Common myeloid progenitor, CD34-positive (primary cell): ENCODE measurements around the gene OTOR.

Experiments used
- CTCF ChIA-PET: fragments of 350-600 bp; sonication (Branson Sonifier 250); formaldehyde crosslinking; loops from one replicate; lab custom pipeline; 2021; ENCODE audit warnings: antibody characterized with exemption; lab: Charles Lee
- POLR2A ChIA-PET: fragments of 350-600 bp; sonication (Branson Sonifier 250); formaldehyde crosslinking; loops from one replicate; lab custom pipeline; 2021; ENCODE audit warnings: antibody characterized with exemption; lab: Charles Lee
- DNase-seq, 3 donors: peaks; one replicate each; pipeline versions ENCODE4 v3.0.0 to v3.0.0-alpha.2; 2013
- H3K27ac ChIP-seq, 2 experiments: 1 replicate in 1 of 2; 2 replicates in 1 of 2; pipeline ENCODE4 v1.7.0; 2013; ENCODE audit warnings: inconsistent platforms in 2 of 2, low read length in 2 of 2, mild to moderate bottlenecking in 2 of 2, low read depth in 1 of 2, moderate library complexity in 1 of 2; ENCODE audit not compliant: severe bottlenecking in 2 of 2, insufficient read depth in 1 of 2, poor library complexity in 1 of 2
- H3K27me3 ChIP-seq, 5 experiments: replicated peaks in 2 of 5; 1 replicate in 3 of 5; 2 replicates in 2 of 5; pipeline versions ENCODE4 v1.6.1 to v1.7.0; 2013; ENCODE audit warnings: low read length in 4 of 5, mild to moderate bottlenecking in 2 of 5, moderate library complexity in 2 of 5, inconsistent platforms in 1 of 5; ENCODE audit not compliant: insufficient read depth in 5 of 5, control insufficient read depth in 4 of 5
- H3K36me3 ChIP-seq, 4 experiments: 1 replicate in 2 of 4; 2 replicates in 2 of 4; pipeline versions ENCODE4 v1.6.1 to v1.7.0; 2013; ENCODE audit warnings: low read length in 3 of 4, control low read depth in 1 of 4, mild to moderate bottlenecking in 1 of 4; ENCODE audit not compliant: control insufficient read depth in 4 of 4, insufficient read depth in 4 of 4
- H3K4me1 ChIP-seq, 4 experiments: 1 replicate in 3 of 4; 2 replicates in 1 of 4; pipeline versions ENCODE4 v1.6.1 to v1.7.1; 2013; ENCODE audit warnings: low read length in 3 of 4, mild to moderate bottlenecking in 3 of 4, control low read depth in 1 of 4, inconsistent platforms in 1 of 4, moderate library complexity in 1 of 4; ENCODE audit not compliant: control insufficient read depth in 4 of 4, insufficient read depth in 4 of 4; ENCODE audit errors: control extremely low read depth in 1 of 4
- H3K4me3 ChIP-seq, 7 experiments: 1 replicate in 4 of 7; 2 replicates in 3 of 7; pipeline versions ENCODE4 v1.5.1 to v1.7.0; 2013; ENCODE audit warnings: mild to moderate bottlenecking in 7 of 7, low read length in 6 of 7, moderate library complexity in 6 of 7, inconsistent platforms in 2 of 7, low read depth in 2 of 7, control low read depth in 1 of 7; ENCODE audit not compliant: insufficient read depth in 4 of 7, control insufficient read depth in 1 of 7; ENCODE audit errors: extremely low read depth in 1 of 7
- H3K9me3 ChIP-seq, 5 experiments: 1 replicate in 4 of 5; 2 replicates in 1 of 5; pipeline versions ENCODE4 v1.6.1 to v1.7.1; 2013; ENCODE audit warnings: low read length in 4 of 5, mild to moderate bottlenecking in 2 of 5, inconsistent platforms in 1 of 5, low read depth in 1 of 5, moderate library complexity in 1 of 5; ENCODE audit not compliant: control insufficient read depth in 4 of 5, insufficient read depth in 2 of 5; ENCODE audit errors: control extremely low read depth in 1 of 5
- WGBS: methylation state at CpG from one replicate; pipeline ENCODE4 v1.1.5; 2013; ENCODE audit not compliant: insufficient coverage; 5-methylcytosine and 5-hydroxymethylcytosine counted together

The OTOR gene

GRCh38 chr20:16781496-16781895, 33.3 kb downstream of the OTOR start:
- Histone ChIP-seq H3K36me3 (no peaks in the 10 kb centered on the region), H3K27ac (no peak overlapping the region), H3K9me3 (peaks cover 0 to 2% (median 0%) of the 10 kb centered on the region in 5 experiments), H3K4me1 (no peaks in the 10 kb centered on the region), H3K4me3 (no peak overlapping the region), H3K27me3 (peaks cover 0 to 3% (median 0%) of the 10 kb centered on the region in 5 experiments)
- CTCF ChIA-PET, result no interaction called here
- no CpG with 5 or more reads among the region's 1 CpG for WGBS
- DNase-seq, result no peak
- POLR2A ChIA-PET, result no interaction called here

GRCh38 chr20:16785226-16785625, 37.1 kb downstream of the OTOR start:
- Histone ChIP-seq H3K36me3 (no peaks in the 10 kb centered on the region), H3K4me3 (no peak overlapping the region), H3K27me3 (peaks cover 0 to 3% (median 0%) of the 10 kb centered on the region in 5 experiments), H3K27ac (no peak overlapping the region), H3K4me1 (no peaks in the 10 kb centered on the region), H3K9me3 (peaks cover 0 to 3% (median 0%) of the 10 kb centered on the region in 5 experiments)
- DNase-seq, result no peak
- WGBS, result no CpG with 5 or more reads among the region's 1 CpG
- POLR2A ChIA-PET, result interaction anchor here (0.6 kb wide), 2 partner anchors 1379 to 1763 kb away, joined by 3 to 4 read pairs; no protein-coding TSS in a partner anchor
- CTCF ChIA-PET, result interaction anchor here (0.6 kb wide), 1 partner anchor 961 kb away, joined by 3 read pairs; no protein-coding TSS in a partner anchor
